Osteocyte (in vitro differentiated cells): Measurements from ENCODE around the gene GPC2. TPM values are rescaled to one million over a fixed set of nuclear protein-coding genes. Genes with fewer than 3 reads are reported as not detected.

Source experiments
- DNase-seq: peaks from one replicate; pipeline ENCODE4 v3.0.0; 2021; ENCODE audit warnings: mixed read lengths; ENCODE audit not compliant: unreplicated experiment; ENCODE audit errors: extremely low spot score
- H3K27ac Mint-ChIP-seq: one replicate; pipeline ENCODE4 v1.8.0; 2021; ENCODE audit warnings: mild to moderate bottlenecking, mixed read lengths; ENCODE audit not compliant: unreplicated experiment
- H3K27me3 Mint-ChIP-seq: one replicate; pipeline ENCODE4 v1.8.0; 2021; ENCODE audit warnings: mixed read lengths; ENCODE audit not compliant: unreplicated experiment
- H3K36me3 Mint-ChIP-seq: one replicate; pipeline ENCODE4 v1.8.0; 2021; ENCODE audit warnings: mixed read lengths; ENCODE audit not compliant: unreplicated experiment
- H3K4me1 Mint-ChIP-seq: one replicate; pipeline ENCODE4 v1.8.0; 2021; ENCODE audit warnings: mixed read lengths; ENCODE audit not compliant: unreplicated experiment
- H3K4me3 Mint-ChIP-seq: one replicate; pipeline ENCODE4 v1.8.0; 2021; ENCODE audit warnings: mild to moderate bottlenecking, moderate library complexity, mixed read lengths; ENCODE audit not compliant: unreplicated experiment
- H3K9me3 Mint-ChIP-seq: one replicate; pipeline ENCODE4 v1.8.0; 2021; ENCODE audit warnings: mixed read lengths; ENCODE audit not compliant: unreplicated experiment
- total RNA-seq: library from RNA; stranded (reverse); gene quantifications from 2 replicates; pipeline ENCODE4 v1.2.1, GENCODE V29; 2021
- TF ChIP-seq, protein P1 (sequence below): fragments of 200-600 bp; sonication (generic); IDR thresholded peaks from 2 replicates; pipeline ENCODE4 v1.5.0; 2021; ENCODE audit warnings: antibody characterized with exemption, mild to moderate bottlenecking, moderate library complexity

GPC2 gene
- total RNA-seq, 1 donor from 2014 or later = 12.6 TPM

DNA sequence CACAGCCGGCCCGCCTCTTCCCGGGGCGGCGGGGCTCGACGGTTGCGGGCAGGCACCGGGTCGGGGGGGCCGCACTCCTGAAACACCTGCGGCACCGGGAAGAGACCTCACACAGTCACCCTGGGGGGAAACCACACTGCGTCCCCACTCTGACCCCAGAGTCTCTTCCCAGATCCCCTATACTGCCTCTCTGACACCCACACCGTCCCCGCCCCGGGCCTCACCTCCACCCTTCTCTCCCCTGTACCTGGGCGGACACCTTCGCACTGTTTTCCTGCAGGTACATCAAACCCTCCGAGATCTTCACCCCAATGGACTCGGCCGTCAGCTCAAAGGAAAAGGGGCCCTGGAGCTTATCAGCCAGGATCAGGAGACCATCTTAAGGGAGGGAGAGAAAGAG, 5.3 kb downstream of the GPC2 start:
- TF ChIP-seq, protein P1, sequence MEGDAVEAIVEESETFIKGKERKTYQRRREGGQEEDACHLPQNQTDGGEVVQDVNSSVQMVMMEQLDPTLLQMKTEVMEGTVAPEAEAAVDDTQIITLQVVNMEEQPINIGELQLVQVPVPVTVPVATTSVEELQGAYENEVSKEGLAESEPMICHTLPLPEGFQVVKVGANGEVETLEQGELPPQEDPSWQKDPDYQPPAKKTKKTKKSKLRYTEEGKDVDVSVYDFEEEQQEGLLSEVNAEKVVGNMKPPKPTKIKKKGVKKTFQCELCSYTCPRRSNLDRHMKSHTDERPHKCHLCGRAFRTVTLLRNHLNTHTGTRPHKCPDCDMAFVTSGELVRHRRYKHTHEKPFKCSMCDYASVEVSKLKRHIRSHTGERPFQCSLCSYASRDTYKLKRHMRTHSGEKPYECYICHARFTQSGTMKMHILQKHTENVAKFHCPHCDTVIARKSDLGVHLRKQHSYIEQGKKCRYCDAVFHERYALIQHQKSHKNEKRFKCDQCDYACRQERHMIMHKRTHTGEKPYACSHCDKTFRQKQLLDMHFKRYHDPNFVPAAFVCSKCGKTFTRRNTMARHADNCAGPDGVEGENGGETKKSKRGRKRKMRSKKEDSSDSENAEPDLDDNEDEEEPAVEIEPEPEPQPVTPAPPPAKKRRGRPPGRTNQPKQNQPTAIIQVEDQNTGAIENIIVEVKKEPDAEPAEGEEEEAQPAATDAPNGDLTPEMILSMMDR = no peak
- DNase-seq = no peak
- Mint-ChIP-seq H3K27ac (no peak overlapping the region), H3K4me3 (peak overlapping the region; percentile 39), H3K36me3 (peaks cover 4% of the 10 kb centered on the region), H3K4me1 (peaks cover 34% of the 10 kb centered on the region), H3K27me3 (peaks cover 7% of the 10 kb centered on the region), H3K9me3 (no peaks in the 10 kb centered on the region)

DNA sequence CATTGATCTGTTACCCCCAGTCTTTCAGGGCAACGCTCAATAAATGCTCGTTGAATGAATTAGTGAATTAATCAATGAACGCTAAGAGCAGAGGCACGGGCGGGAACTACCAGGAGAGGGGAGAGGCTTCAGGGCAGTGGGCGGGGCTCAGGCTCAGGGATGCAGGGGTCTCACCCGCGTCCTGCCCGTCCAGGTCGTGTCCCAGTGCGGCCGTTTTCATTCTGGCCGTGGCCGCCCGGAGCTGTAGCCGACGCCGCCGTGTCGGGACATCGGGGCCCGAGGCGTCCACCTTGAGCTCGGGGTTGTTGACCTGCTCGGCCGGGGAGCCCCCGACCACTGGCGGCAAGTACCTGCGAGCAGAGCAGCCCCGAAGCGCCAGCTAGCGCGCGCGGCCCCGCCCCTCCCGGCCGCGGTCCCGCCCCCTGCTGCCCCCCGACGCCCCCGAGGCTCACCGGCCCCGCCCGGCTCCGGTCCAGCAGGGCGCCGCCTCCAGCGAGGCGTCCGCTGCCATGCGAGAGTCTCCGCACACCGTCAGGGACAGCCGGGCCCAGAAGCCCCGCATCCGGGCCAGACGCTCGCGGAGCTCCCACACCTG, 6.0 kb downstream of the GPC2 start:
- no peak for DNase-seq

DNA sequence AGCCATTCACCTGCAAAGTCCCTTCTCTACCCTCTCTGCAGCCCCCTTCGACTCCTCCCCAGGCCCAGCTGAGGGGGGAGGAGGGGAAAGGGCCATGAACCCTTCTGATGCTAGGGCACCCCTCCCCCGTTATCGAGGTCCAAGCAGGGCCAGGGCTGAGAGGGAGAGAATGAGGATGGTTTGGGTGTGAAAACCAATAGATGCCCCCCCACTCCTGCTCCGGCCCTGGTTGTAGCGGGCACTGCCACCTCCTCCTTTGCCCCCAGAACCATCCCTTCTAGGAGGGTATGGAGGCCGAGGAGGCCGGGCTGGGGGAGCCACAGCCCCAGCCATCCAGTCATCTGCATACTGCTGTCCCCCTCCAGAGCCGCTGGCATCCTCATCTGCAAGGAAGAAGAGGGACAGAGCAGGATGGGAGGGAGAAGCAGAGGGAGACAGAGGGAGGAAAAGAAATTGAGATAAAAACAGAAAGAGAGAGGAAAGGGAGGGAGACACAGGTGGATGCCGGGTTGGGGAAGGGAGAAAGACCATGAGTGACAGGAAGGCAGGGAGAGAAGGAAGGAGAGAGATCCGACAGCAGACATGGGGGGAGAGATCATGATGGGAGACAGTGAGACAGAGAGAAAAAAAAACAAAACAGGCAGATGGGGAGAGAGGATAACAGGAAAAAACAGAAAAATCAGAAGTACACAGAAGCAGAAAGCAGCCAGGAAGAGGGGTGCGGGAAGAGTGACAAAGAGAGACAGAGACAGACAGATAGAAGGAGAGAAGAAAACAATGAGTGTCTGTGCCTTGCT, 6.9 kb downstream of the GPC2 start:
- no peak overlapping the region for H3K27ac Mint-ChIP-seq
- no peak for DNase-seq
- H3K9me3 Mint-ChIP-seq = no peaks in the 10 kb centered on the region
- TF ChIP-seq, protein P1 = no peak
- H3K36me3 Mint-ChIP-seq = peaks cover 4% of the 10 kb centered on the region
- peaks cover 15% of the 10 kb centered on the region for H3K27me3 Mint-ChIP-seq
- H3K4me1 Mint-ChIP-seq = peaks cover 26% of the 10 kb centered on the region
- peak overlapping the region; percentile 38 for H3K4me3 Mint-ChIP-seq

More for the DNA sequence above, 6.0 kb downstream of the GPC2 start:
- no peak overlapping the region for H3K27ac Mint-ChIP-seq
- H3K4me3 Mint-ChIP-seq = no peak overlapping the region
- TF ChIP-seq, protein P1 = no peak
- H3K36me3 Mint-ChIP-seq = peaks cover 4% of the 10 kb centered on the region
- H3K4me1 Mint-ChIP-seq = peaks cover 30% of the 10 kb centered on the region
- peaks cover 12% of the 10 kb centered on the region for H3K27me3 Mint-ChIP-seq
- H3K9me3 Mint-ChIP-seq = no peaks in the 10 kb centered on the region

DNA sequence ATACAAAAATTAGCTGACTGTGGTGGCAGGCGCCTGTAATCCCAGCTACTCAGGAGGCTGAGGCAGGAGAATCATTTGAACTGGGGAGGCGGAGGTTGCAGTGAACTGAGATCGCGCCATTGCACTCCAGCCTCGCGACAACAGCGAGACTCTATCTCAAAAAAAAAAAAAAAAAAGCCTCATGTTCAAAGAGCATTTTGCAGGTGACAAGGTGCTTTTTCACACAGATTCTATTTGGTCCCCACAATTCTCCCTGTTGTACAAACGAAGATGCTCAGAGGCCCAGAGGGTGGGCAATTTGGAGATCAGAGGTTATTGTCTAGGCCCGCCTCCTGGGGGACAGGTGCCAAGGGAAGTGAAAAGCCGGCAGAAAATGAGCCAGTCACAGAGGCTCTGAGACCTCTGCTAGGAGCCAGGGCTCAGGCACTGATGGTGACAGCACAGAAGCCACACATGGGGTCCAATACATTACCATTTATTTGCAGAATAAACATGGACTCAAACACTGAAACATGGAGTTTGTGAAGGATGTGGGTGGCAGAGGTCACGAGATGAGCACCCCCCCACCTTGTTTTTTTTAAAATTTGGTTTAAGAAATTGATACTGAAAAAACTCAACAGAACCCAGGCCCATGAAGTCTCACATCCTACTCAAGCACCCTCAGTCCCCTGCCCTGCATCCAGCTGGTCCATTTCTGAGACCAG, 7.9 kb downstream of the GPC2 start:
- Mint-ChIP-seq H3K4me3 (no peak overlapping the region), H3K36me3 (peaks cover 4% of the 10 kb centered on the region), H3K27ac (no peak overlapping the region), H3K4me1 (peaks cover 24% of the 10 kb centered on the region), H3K9me3 (no peaks in the 10 kb centered on the region), H3K27me3 (peaks cover 15% of the 10 kb centered on the region)
- no peak for DNase-seq
- TF ChIP-seq, protein P1 = no peak

DNA sequence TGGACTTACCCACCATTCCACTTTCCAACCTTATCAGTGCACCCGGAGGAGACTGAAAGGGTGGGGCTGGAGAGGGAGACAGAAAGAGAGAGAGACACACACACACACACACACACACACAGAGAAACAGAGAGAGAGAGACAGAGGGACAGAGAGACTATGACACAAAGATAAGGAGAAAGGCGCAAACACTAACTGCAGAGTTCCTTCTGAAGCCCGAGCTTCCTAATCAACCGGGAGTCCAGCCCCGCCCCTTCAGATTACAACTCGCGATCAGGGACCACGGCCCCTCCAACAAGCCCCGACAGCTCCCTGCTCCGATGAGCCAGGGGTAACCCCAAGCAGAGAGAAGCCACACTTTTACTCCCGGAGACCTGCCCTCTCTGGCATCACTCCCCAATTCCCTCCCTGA, 9.3 kb downstream of the GPC2 start:
- peak overlapping the region; percentile 74 for H3K4me3 Mint-ChIP-seq
- TF ChIP-seq, protein P1 = no peak
- H3K27ac Mint-ChIP-seq = peak overlapping the region; percentile 75
- H3K27me3 Mint-ChIP-seq = peaks cover 15% of the 10 kb centered on the region
- DNase-seq = no peak
- H3K9me3 Mint-ChIP-seq = no peaks in the 10 kb centered on the region
- H3K36me3 Mint-ChIP-seq = peaks cover 2% of the 10 kb centered on the region
- H3K4me1 Mint-ChIP-seq = peaks cover 27% of the 10 kb centered on the region
